HFF-Myc (cell line): Measurements from ENCODE around the gene SMCO2.

Experiments used
- DNase-seq: peaks from one replicate; pipeline ENCODE4 v3.0.0-alpha.2; 2011; ENCODE audit warnings: low read depth; ENCODE audit errors: extremely low read depth
- H3K4me3 ChIP-seq: replicated peaks from 2 replicates; pipeline ENCODE4 v1.5.1; 2011; ENCODE audit warnings: low read depth, mild to moderate bottlenecking, control low read depth, low read length
- CTCF ChIP-seq: IDR thresholded peaks from 2 replicates; pipeline ENCODE4 v1.5.1; 2012; ENCODE audit warnings: mild to moderate bottlenecking, low read depth, low read length, control low read depth; ENCODE audit errors: missing control alignments

SMCO2 gene

GRCh38 chr12:27524839-27525753, 78.6 kb downstream of the SMCO2 start:
- TF ChIP-seq CTCF: no peak
- no peak for DNase-seq

DNA sequence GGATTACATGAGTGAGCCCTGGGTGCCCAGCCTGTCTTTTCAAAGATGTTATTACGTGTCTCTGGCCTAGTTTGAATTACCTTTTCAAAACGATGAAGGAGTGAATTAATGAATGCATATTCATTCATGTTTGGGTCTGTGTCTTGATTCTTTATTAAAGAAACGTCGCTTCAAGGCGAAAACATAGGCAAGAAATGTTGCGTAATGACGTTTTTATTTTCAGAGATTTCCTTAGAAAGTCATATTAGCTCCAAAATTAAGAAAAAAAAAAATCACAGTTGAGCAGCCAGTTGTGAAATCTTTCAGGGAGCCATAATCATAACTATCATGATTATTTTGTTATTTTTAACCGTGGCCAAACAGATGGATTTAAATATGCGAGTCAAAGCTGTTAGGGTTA, 81.0 kb downstream of the SMCO2 start:
- H3K4me3 ChIP-seq: no peak overlapping the region
- TF ChIP-seq CTCF: no peak
- DNase-seq: no peak

More at GRCh38 chr12:27524839-27525753, 78.6 kb downstream of the SMCO2 start:
- H3K4me3 ChIP-seq: peak overlapping the region; percentile 69

DNA sequence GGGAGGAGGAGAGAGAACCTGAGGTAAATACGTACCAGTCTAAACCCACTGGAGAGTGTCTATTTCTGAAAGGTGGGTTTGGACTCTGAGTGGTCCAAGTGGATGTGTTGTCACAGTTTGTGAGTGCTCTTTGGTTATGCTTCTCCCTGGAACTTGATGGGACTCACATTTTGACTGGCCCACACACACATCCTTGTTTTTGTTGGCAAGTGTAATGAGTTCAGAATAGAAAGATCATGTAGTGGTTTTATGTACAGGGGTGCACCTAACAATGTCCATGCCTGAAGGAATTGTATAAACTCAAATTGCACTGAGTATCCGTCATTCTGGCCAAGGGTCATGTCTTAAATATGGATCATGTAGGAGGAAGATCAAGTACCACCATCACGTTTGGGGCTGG, 82.3 kb downstream of the SMCO2 start:
- no peak for TF ChIP-seq CTCF
- no peak overlapping the region for H3K4me3 ChIP-seq
- no peak for DNase-seq

DNA sequence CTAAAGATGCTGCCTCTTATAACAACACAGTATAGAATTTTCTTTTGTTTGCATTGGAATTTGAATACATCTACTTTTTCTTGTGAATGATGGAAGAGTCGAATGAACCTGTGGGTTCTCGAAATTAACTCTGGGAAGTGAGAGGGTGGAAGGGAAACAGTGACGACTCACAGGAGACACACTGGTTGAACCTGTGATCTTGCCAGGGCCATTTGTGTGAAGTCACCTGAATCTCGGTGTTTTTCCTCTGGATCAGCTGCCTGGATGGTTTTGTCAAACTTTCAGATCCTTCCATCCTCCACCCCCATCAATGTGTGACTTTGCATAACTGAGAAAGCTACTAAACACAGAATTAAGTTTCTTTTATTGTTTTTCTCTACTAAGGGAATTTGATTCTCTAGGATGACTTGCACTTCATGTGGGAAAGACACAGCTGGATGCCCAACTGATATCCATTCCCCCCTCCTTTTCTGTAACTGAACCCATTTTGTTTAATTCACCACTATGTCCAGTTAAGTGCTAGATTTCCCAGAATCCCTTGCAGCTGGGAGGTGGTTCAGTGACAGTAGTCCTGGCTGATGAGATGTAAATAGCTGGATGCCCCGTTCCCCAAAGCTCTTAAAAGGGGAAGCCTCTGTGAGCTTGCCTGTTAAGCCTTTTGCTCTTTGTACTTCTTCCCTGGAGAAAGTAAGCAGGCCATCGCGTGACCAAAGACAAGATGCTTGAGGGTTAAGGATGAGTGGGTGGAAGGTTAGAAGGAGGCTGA, 83.8 kb downstream of the SMCO2 start:
- TF ChIP-seq CTCF: no peak
- H3K4me3 ChIP-seq: no peak overlapping the region
- DNase-seq: no peak

GRCh38 chr12:27531896-27532295, 85.4 kb downstream of the SMCO2 start:
- no peak for DNase-seq
- TF ChIP-seq CTCF: no peak
- H3K4me3 ChIP-seq: no peak overlapping the region

GRCh38 chr12:27534060-27534764, 87.7 kb downstream of the SMCO2 start:
- TF ChIP-seq CTCF: no peak
- DNase-seq: no peak
- no peak overlapping the region for H3K4me3 ChIP-seq
